Stimulated activated CD4-positive, alpha-beta T cell treated with anti-CD3 and anti-CD28 coated beads, Interleukin-12 subunit alpha, Interleukin-12 subunit beta, amount 100 ng/mL, for 4 hours (primary cell): ENCODE data around the gene ERBB4.
"Not testable (repeated sequence)": the region's sequence is repeated elsewhere in the genome, so short reads cannot be mapped to it uniquely, and the experiment has no call there.

Experiments used
- DNase-seq: peaks from one replicate; pipeline ENCODE4 v3.0.0-alpha.2; 2020

ERBB4 gene

GRCh38 chr2:212124598-212124997 is 414.0 kb downstream of the ERBB4 start:
- no peak for DNase-seq

- no peak for DNase-seq
Measured at GRCh38 chr2:212119591-212119990, 419.0 kb downstream of the ERBB4 start.

GRCh38 chr2:212117926-212118325 is 420.7 kb downstream of the ERBB4 start:
- no peak for DNase-seq

GRCh38 chr2:212114489-212114888 is 424.1 kb downstream of the ERBB4 start:
- no peak for DNase-seq

- no peak for DNase-seq
Measured at GRCh38 chr2:212112401-212112800, 426.2 kb downstream of the ERBB4 start.

- no peak for DNase-seq
Measured at GRCh38 chr2:212109792-212110680, 428.6 kb downstream of the ERBB4 start.

- no peak for DNase-seq
Measured at GRCh38 chr2:212109217-212109616, 429.4 kb downstream of the ERBB4 start.

- no peak for DNase-seq
Measured at GRCh38 chr2:212107989-212108388, 430.6 kb downstream of the ERBB4 start.

GRCh38 chr2:212107014-212107413 is 431.6 kb downstream of the ERBB4 start:
- no peak for DNase-seq

GRCh38 chr2:212106536-212106935 is 432.1 kb downstream of the ERBB4 start:
- DNase-seq, result not testable (repeated sequence)

GRCh38 chr2:212099658-212100057 is 438.9 kb downstream of the ERBB4 start:
- DNase-seq, result no peak

- DNase-seq, result no peak
Measured at GRCh38 chr2:212098966-212099365, 439.6 kb downstream of the ERBB4 start.

GRCh38 chr2:212097001-212097400 is 441.6 kb downstream of the ERBB4 start:
- no peak for DNase-seq

- no peak for DNase-seq
Measured at GRCh38 chr2:212089873-212090272, 448.7 kb downstream of the ERBB4 start.

GRCh38 chr2:212088353-212088752 is 450.2 kb downstream of the ERBB4 start:
- no peak for DNase-seq

GRCh38 chr2:212083492-212083891 is 455.1 kb downstream of the ERBB4 start:
- DNase-seq, result no peak

- no peak for DNase-seq
Measured at GRCh38 chr2:212078103-212078502, 460.5 kb downstream of the ERBB4 start.

GRCh38 chr2:212076456-212076855 is 462.1 kb downstream of the ERBB4 start:
- DNase-seq, result no peak

GRCh38 chr2:212073360-212073759 is 465.2 kb downstream of the ERBB4 start:
- DNase-seq, result no peak

- DNase-seq, result no peak
Measured at GRCh38 chr2:212066546-212066945, 472.1 kb downstream of the ERBB4 start.

GRCh38 chr2:212064318-212064717 is 474.3 kb downstream of the ERBB4 start:
- DNase-seq, result no peak

- DNase-seq, result no peak
Measured at GRCh38 chr2:212052412-212053159, 486.0 kb downstream of the ERBB4 start.

GRCh38 chr2:212050871-212051270 is 487.7 kb downstream of the ERBB4 start:
- no peak for DNase-seq

- no peak for DNase-seq
Measured at GRCh38 chr2:212042562-212042961, 496.0 kb downstream of the ERBB4 start.
